GM12878 (cell line): ENCODE results near the gene CD79A. TPM values are rescaled to one million over a fixed set of nuclear protein-coding genes. Genes with fewer than 3 reads are reported as not detected.

Source experiments
- ATAC-seq: fragments of 200-7000 bp; cut with Tn5 transposase; 3 replicates; pipeline ENCODE4 v1.9.1; 2020; ENCODE audit warnings: mild to moderate bottlenecking, moderate library complexity
- BruUV-seq: library from RNA; stranded (reverse); fragments of 400-500 nt; replicated peaks from 2 replicates; lab custom pipeline; 2021; lab: Mats Ljungman, UMichigan
- CTCF ChIA-PET: fragments of 300-600 bp; sonication (Branson Sonifier 250); formaldehyde crosslinking; extraction: SDS; loops from one replicate; lab custom pipeline; 2021; ENCODE audit warnings: inconsistent platforms; lab: Yijun Ruan, JAX
- POLR2A ChIA-PET: fragments of 350-600 bp; formaldehyde crosslinking; extraction: SDS; loops from one replicate; lab custom pipeline; 2021; ENCODE audit warnings: inconsistent platforms; lab: Charles Lee
- RAD21 ChIA-PET: fragments of 300-600 bp; sonication (Branson Sonifier 250); formaldehyde crosslinking; loops from one replicate; lab custom pipeline; 2023; ENCODE audit warnings: antibody characterized with exemption; ENCODE audit not compliant: unreplicated experiment; lab: Charles Lee
- SMC1A ChIA-PET: fragments of 300-600 bp; sonication (Branson Sonifier 250); formaldehyde crosslinking; loops from one replicate; lab custom pipeline; 2023; ENCODE audit not compliant: unreplicated experiment, uncharacterized antibody; lab: Charles Lee
- DNase-seq: peaks from one replicate; pipeline ENCODE4 v3.0.0-alpha.2; 2011; ENCODE audit warnings: low read depth, low spot score
- FAIRE-seq: peaks from 3 replicates; lab custom pipeline; 2011; peaks lifted over from hg19 to GRCh38; lab: Jason Lieb, UNC
- H2AFZ ChIP-seq: 2 replicates; pipeline ENCODE4 v1.6.0; 2011; ENCODE audit warnings: low read depth, low read length, control low read depth; ENCODE audit not compliant: control insufficient read depth
- H3K27ac ChIP-seq: 2 replicates; pipeline ENCODE4 v1.5.1; 2011; ENCODE audit warnings: control low read depth; ENCODE audit not compliant: control insufficient read depth, insufficient read depth
- H3K27me3 ChIP-seq, 2 experiments: replicated peaks in 1 of 2; 2 replicates each; pipeline versions ENCODE4 v1.6.0 to v1.6.1; 2011; ENCODE audit warnings: low read length in 1 of 2; ENCODE audit not compliant: control insufficient read depth in 2 of 2, insufficient read depth in 2 of 2
- H3K36me3 ChIP-seq, 2 experiments: 2 replicates each; pipeline ENCODE4 v1.5.1; 2011; ENCODE audit warnings: low read length in 1 of 2; ENCODE audit not compliant: control insufficient read depth in 2 of 2, insufficient read depth in 2 of 2
- H3K4me1 ChIP-seq: 2 replicates; pipeline ENCODE4 v1.6.1; 2011; ENCODE audit warnings: mild to moderate bottlenecking, low read length, moderate library complexity, mixed read lengths; ENCODE audit not compliant: control insufficient read depth, insufficient read depth
- H3K4me2 ChIP-seq: 2 replicates; pipeline ENCODE4 v1.6.0; 2011; ENCODE audit warnings: control low read depth; ENCODE audit not compliant: control insufficient read depth, insufficient read depth
- H3K4me3 ChIP-seq: fragments of 200-600 bp; sonication (generic); 2 replicates; pipeline ENCODE4 v1.5.1; 2016
- H3K79me2 ChIP-seq: 2 replicates; pipeline ENCODE4 v1.6.0; 2011; ENCODE audit warnings: low read length; ENCODE audit not compliant: control insufficient read depth, insufficient read depth
- H3K9ac ChIP-seq: 2 replicates; pipeline ENCODE4 v1.8.0; 2011; ENCODE audit warnings: low read length, control low read depth, mixed read lengths; ENCODE audit not compliant: control insufficient read depth, insufficient read depth
- H3K9me3 ChIP-seq: replicated peaks from 3 replicates; pipeline ENCODE4 v1.5.1; 2011; ENCODE audit warnings: mild to moderate bottlenecking, low read length; ENCODE audit not compliant: control insufficient read depth, insufficient read depth
- H4K20me1 ChIP-seq: 2 replicates; pipeline ENCODE4 v1.6.0; 2011; ENCODE audit not compliant: control insufficient read depth, insufficient read depth
- IKZF1 ChIP-seq: fragments of 450-650 bp; conservative IDR thresholded peaks from 2 replicates; pipeline ENCODE4 v1.6.1; 2017; ENCODE audit warnings: antibody characterized with exemption, mild to moderate bottlenecking
- MLLT1 ChIP-seq: fragments of 450-650 bp; IDR thresholded peaks from 2 replicates; pipeline ENCODE4 v1.6.1; 2016; ENCODE audit warnings: mild to moderate bottlenecking
- NFXL1 ChIP-seq: fragments of 450-650 bp; IDR thresholded peaks from 2 replicates; pipeline ENCODE4 v1.6.1; 2017; ENCODE audit warnings: antibody characterized with exemption, mild to moderate bottlenecking, borderline replicate concordance
- RAD51 ChIP-seq: fragments of 450-650 bp; IDR thresholded peaks from 2 replicates; pipeline ENCODE4 v1.6.1; 2016; ENCODE audit warnings: moderate library complexity, mild to moderate bottlenecking, inconsistent platforms
- RB1 ChIP-seq: fragments of 450-650 bp; formaldehyde crosslinking; IDR thresholded peaks from 2 replicates; pipeline ENCODE4 v1.6.1; 2017; ENCODE audit warnings: mild to moderate bottlenecking, borderline replicate concordance
- RUNX3 ChIP-seq: IDR thresholded peaks from 2 replicates; pipeline ENCODE4 v1.6.1; 2012; ENCODE audit warnings: low read length, inconsistent platforms
- WGBS: methylation state at CpG from one replicate; pipeline ENCODE4 v1.1.6; 2016; ENCODE audit warnings: low lambda C conversion rate; ENCODE audit not compliant: insufficient replicate concordance, insufficient coverage; ENCODE audit errors: missing lambda C conversion rate; 5-methylcytosine and 5-hydroxymethylcytosine counted together
- in situ Hi-C: fragments of 300-500 bp; cut with MboI; formaldehyde crosslinking; loops from 9 replicates; pipeline ENCODE4 v1.14.3; 2018; ENCODE audit warnings: mixed read lengths
- intact Hi-C: fragments of 100-400 bp; cut with micrococcal nuclease; formaldehyde crosslinking; loops from one replicate; pipeline ENCODE4 v1.14.2; 2022; ENCODE audit not compliant: unreplicated experiment
- polyA plus RNA-seq, 11 experiments: library from polyadenylated mRNA; depleted of rRNA in 4 of 11; unstranded in 6 of 11; stranded (reverse) in 5 of 11; fragments of >200 nt; fragmentation: Nextera tagmentation in 4 of 11; fragmentation: Illumina TruSeq in 1 of 11; extraction: Ambion mirVana in 4 of 11; extraction: Trizol in 1 of 11; gene quantifications; 1 replicate in 1 of 11; 2 replicates in 10 of 11; pipeline versions ENCODE4 v1.2.1 to v1.2.3, GENCODE V29; 2011 to 2016; ENCODE audit warnings: inconsistent platforms in 2 of 11, missing spikeins in 2 of 11, low read depth in 1 of 11
- total RNA-seq, 4 experiments: library from RNA; depleted of rRNA in 3 of 4; stranded (reverse); fragments of >200 nt in 3 of 4; fragmentation: Illumina TruSeq in 1 of 4; extraction: Trizol in 1 of 4; gene quantifications; 2 replicates each; pipeline versions ENCODE4 v1.2.1 to v1.2.3, GENCODE V29; 2013 to 2021

CD79A gene
- total and polyA plus RNA-seq, 10 of the 15 experiments (the other 5 are each of a cell fraction or from before 2014, with no cell fraction given) = 38.8 to 414 (median 282) TPM

- Histone ChIP-seq H3K79me2 (no peaks in the 10 kb centered on the region), H3K4me3 (no peak overlapping the region), H3K27ac (no peak overlapping the region), H3K9ac (no peak overlapping the region), H2AFZ (no peak overlapping the region), H3K4me2 (no peak overlapping the region), H3K27me3 (no peaks in the 10 kb centered on the region), H3K36me3 (peaks cover 27 to 44% of the 10 kb centered on the region in 2 experiments; a peak in 3 of 4 replicates), H3K9me3 (no peaks in the 10 kb centered on the region), H3K4me1 (no peaks in the 10 kb centered on the region), H4K20me1 (no peaks in the 10 kb centered on the region)
- FAIRE-seq (no peak), DNase-seq (no peak), ATAC-seq (no peak)
- TF ChIP-seq NFXL1 (no peak), RUNX3 (no peak), IKZF1 (no peak), RAD51 (no peak), RB1 (no peak), MLLT1 (no peak)
- ChIA-PET SMC1A (no interaction called here), POLR2A (no interaction called here), CTCF (interaction anchor here (0.7 kb wide), 1 partner anchor 29 kb away, joined by 3 read pairs; no protein-coding TSS in a partner anchor), RAD21 (no interaction called here)
- WGBS = 95% methylated on average over 17 of the region's 17 CpGs
- no TSS peak for BruUV-seq
- intact Hi-C loops = no loop called here
- in situ Hi-C loops = no loop called here
Measured at GRCh38 chr19:41902594-41902993, 25.5 kb downstream of the CD79A start.
